ENCODE results near the gene RPS6KA5.

RPS6KA5 gene

DNA sequence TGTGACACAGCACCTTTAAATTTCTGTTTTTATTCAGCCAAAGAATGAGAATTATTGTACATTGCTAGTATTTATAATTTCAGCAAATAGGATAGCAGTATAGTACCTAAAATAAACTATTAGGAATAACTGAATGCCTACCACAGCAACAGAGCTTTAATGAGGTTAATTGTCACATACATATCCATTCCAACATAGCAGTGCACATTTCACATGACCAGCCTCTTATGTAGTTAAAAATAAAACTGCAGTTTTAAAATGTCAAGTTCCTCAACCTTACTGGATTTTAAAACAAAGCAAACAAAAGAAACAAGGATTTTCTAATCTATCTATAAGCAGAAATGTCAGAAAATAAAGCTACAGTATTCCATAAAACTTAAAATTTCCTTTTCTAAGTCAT lies 193.6 kb downstream of the RPS6KA5 start:
- no peak for ATAC-seq (ENCODE audit: insufficient read depth, low read depth)

DNA sequence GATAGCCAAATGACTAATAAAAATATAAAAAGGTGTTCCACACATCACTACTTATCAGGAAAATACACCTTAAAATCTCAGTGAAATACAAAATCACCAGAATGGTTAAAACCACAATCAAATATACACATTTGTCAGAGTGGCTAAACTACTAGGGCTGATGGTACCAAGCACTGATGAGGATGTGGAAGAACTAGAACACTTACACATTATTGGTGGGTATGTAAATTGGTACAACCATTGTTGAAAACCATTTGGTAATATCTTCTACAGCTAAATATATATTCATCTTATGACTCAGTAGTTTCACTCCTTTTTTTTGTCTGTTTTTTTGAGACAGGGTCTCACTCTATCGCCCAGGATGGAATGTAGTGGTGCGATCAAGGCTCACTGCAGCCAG lies 195.7 kb downstream of the RPS6KA5 start:
- TF ChIP-seq, protein P1, sequence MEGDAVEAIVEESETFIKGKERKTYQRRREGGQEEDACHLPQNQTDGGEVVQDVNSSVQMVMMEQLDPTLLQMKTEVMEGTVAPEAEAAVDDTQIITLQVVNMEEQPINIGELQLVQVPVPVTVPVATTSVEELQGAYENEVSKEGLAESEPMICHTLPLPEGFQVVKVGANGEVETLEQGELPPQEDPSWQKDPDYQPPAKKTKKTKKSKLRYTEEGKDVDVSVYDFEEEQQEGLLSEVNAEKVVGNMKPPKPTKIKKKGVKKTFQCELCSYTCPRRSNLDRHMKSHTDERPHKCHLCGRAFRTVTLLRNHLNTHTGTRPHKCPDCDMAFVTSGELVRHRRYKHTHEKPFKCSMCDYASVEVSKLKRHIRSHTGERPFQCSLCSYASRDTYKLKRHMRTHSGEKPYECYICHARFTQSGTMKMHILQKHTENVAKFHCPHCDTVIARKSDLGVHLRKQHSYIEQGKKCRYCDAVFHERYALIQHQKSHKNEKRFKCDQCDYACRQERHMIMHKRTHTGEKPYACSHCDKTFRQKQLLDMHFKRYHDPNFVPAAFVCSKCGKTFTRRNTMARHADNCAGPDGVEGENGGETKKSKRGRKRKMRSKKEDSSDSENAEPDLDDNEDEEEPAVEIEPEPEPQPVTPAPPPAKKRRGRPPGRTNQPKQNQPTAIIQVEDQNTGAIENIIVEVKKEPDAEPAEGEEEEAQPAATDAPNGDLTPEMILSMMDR (IDR thresholded peaks at IDR 0.05; ENCODE audit: borderline replicate concordance, extremely low read depth, low read length, poor library complexity, severe bottlenecking): no peak
- no peak for TF ChIP-seq EZH2 (IDR thresholded peaks at IDR 0.05; ENCODE audit: borderline replicate concordance, low read depth, low read length, severe bottlenecking)
- Histone ChIP-seq H3K4me1 (ENCODE audit: insufficient read depth, low read length) (no peaks in the 10 kb centered on the region), H4K20me1 (ENCODE audit: insufficient read depth, low read length) (no peaks in the 10 kb centered on the region), H3K4me3 (ENCODE audit: low read depth in 1 of 2, low read length in 2 of 2) (no peak overlapping the region), H3K4me2 (ENCODE audit: insufficient read depth, low read length) (no peak overlapping the region), H3K27me3 (ENCODE audit: insufficient read depth, low read length, poor library complexity) (no peaks in the 10 kb centered on the region), H2AFZ (ENCODE audit: low read depth, low read length) (no peak overlapping the region), H3K9ac (ENCODE audit: low read depth, low read length) (no peak overlapping the region), H3K36me3 (ENCODE audit: insufficient read depth, low read length) (no peaks in the 10 kb centered on the region), H3K9me3 (ENCODE audit: insufficient read depth, low read length, severe bottlenecking) (no peaks in the 10 kb centered on the region), H3K27ac (ENCODE audit: low read length) (no peak overlapping the region), H3K79me2 (ENCODE audit: insufficient read depth, low read length) (no peaks in the 10 kb centered on the region)
- ATAC-seq (ENCODE audit: insufficient read depth, low read depth) (no peak), DNase-seq (no peak)

More for the DNA sequence above, 193.6 kb downstream of the RPS6KA5 start:
- Histone ChIP-seq H3K9me3 (ENCODE audit: insufficient read depth, low read length, severe bottlenecking) (no peaks in the 10 kb centered on the region), H2AFZ (ENCODE audit: low read depth, low read length) (no peak overlapping the region), H3K27ac (ENCODE audit: low read length) (no peak overlapping the region), H3K4me2 (ENCODE audit: insufficient read depth, low read length) (no peak overlapping the region), H3K4me1 (ENCODE audit: insufficient read depth, low read length) (no peaks in the 10 kb centered on the region), H3K4me3 (ENCODE audit: low read depth in 1 of 2, low read length in 2 of 2) (no peak overlapping the region), H3K36me3 (ENCODE audit: insufficient read depth, low read length) (no peaks in the 10 kb centered on the region), H3K9ac (ENCODE audit: low read depth, low read length) (no peak overlapping the region), H4K20me1 (ENCODE audit: insufficient read depth, low read length) (no peaks in the 10 kb centered on the region), H3K27me3 (ENCODE audit: insufficient read depth, low read length, poor library complexity) (no peaks in the 10 kb centered on the region), H3K79me2 (ENCODE audit: insufficient read depth, low read length) (no peaks in the 10 kb centered on the region)
- TF ChIP-seq EZH2 (IDR thresholded peaks at IDR 0.05; ENCODE audit: borderline replicate concordance, low read depth, low read length, severe bottlenecking): no peak
- TF ChIP-seq, protein P1 (IDR thresholded peaks at IDR 0.05; ENCODE audit: borderline replicate concordance, extremely low read depth, low read length, poor library complexity, severe bottlenecking): no peak
- DNase-seq: no peak

- Histone ChIP-seq H3K4me3 (ENCODE audit: low read depth in 1 of 2, low read length in 2 of 2) (no peak overlapping the region), H3K9ac (ENCODE audit: low read depth, low read length) (no peak overlapping the region)
These were observed 201.9 kb downstream of the RPS6KA5 start for GRCh38 chr14:90858511-90858910.

More at GRCh38 chr14:90858511-90858910, 201.9 kb downstream of the RPS6KA5 start:
- H3K9me3 ChIP-seq (ENCODE audit: insufficient read depth, low read length, severe bottlenecking): no peaks in the 10 kb centered on the region
- no peaks in the 10 kb centered on the region for H3K27me3 ChIP-seq (ENCODE audit: insufficient read depth, low read length, poor library complexity)
- no peaks in the 10 kb centered on the region for H3K4me1 ChIP-seq (ENCODE audit: insufficient read depth, low read length)
- DNase-seq (no peak), ATAC-seq (ENCODE audit: insufficient read depth, low read depth) (no peak)
- H3K27ac ChIP-seq (ENCODE audit: low read length): no peak overlapping the region
- no peaks in the 10 kb centered on the region for H3K79me2 ChIP-seq (ENCODE audit: insufficient read depth, low read length)
- H3K36me3 ChIP-seq (ENCODE audit: insufficient read depth, low read length): no peaks in the 10 kb centered on the region
- no peak overlapping the region for H2AFZ ChIP-seq (ENCODE audit: low read depth, low read length)
- no peaks in the 10 kb centered on the region for H4K20me1 ChIP-seq (ENCODE audit: insufficient read depth, low read length)
- TF ChIP-seq EZH2 (IDR thresholded peaks at IDR 0.05; ENCODE audit: borderline replicate concordance, low read depth, low read length, severe bottlenecking): no peak
- TF ChIP-seq, protein P1 (IDR thresholded peaks at IDR 0.05; ENCODE audit: borderline replicate concordance, extremely low read depth, low read length, poor library complexity, severe bottlenecking): no peak
- H3K4me2 ChIP-seq (ENCODE audit: insufficient read depth, low read length): no peak overlapping the region
